Inflammatory macrophage treated with lipopolysaccharide for 1 hour (primary cell): ENCODE measurements around the gene PTPN20.

Source experiments
- DNase-seq, 2 donors: peaks; one replicate each; pipeline ENCODE4 v3.0.0-alpha.2; 2020 to 2022

PTPN20 gene

GRCh38 chr10:47035819-47036337, 124.7 kb downstream of the PTPN20 start:
- no peak for DNase-seq

GRCh38 chr10:47036771-47037170, 125.5 kb downstream of the PTPN20 start:
- DNase-seq = no peak

DNA sequence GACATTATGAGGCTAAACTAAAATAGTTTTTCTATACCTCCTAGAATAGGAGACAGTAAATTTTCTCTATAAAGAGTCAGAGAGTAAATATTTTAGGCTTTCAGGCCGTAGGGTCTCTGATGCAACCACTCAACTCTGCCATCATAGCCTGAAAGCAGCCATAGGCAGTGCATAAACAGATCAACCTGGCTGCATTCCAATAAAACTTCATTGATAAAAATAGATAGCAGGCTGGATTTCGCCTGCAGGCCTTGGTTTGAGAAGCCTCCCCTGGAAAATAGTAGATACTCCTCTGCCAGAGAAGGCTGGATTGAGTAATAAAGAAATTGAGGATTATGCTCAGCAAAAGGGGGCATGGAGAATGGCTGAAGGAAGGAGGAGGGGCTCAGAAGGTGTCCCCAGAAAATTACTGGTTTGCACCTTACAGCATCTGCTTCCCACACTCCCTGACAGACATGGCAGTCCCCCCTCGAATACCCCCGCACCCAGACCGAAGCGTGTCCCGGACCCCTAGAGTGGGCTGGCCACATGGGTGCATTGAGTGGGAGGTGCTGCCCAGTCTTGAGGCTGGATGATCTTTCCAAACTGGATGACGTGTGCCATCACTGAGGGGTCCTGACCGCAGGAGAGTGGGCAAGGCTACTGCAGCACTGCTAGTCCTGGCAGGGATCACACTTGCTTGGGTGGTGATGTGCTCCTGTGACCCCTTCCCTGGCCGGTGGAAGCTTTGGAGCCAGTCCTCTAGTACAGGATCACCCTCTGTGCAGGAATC, 126.6 kb downstream of the PTPN20 start:
- DNase-seq = no peak

- no peak for DNase-seq
Measured at GRCh38 chr10:47038881-47039561, 127.8 kb downstream of the PTPN20 start.

DNA sequence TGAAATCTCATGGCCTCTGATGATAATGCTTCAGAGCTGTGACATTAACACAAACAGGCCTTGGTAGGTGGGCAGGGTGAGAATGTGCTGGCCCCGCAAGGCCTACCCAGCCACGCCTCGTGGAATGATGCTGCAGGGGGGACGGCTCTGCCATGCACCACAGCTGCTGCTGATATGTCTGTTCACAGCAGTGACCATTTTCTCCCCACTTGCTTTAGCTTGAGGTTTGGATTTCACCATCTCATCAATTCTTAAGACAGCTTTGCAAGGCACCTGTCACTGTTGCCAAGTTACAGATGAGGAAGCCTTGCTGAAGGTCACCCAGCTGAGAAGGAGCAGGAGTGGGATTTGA, 128.3 kb downstream of the PTPN20 start:
- DNase-seq = no peak

- no peak for DNase-seq
Measured at GRCh38 chr10:47040041-47040491, 128.8 kb downstream of the PTPN20 start.

- no peak for DNase-seq
Measured at GRCh38 chr10:47040681-47041080, 129.5 kb downstream of the PTPN20 start.

DNA sequence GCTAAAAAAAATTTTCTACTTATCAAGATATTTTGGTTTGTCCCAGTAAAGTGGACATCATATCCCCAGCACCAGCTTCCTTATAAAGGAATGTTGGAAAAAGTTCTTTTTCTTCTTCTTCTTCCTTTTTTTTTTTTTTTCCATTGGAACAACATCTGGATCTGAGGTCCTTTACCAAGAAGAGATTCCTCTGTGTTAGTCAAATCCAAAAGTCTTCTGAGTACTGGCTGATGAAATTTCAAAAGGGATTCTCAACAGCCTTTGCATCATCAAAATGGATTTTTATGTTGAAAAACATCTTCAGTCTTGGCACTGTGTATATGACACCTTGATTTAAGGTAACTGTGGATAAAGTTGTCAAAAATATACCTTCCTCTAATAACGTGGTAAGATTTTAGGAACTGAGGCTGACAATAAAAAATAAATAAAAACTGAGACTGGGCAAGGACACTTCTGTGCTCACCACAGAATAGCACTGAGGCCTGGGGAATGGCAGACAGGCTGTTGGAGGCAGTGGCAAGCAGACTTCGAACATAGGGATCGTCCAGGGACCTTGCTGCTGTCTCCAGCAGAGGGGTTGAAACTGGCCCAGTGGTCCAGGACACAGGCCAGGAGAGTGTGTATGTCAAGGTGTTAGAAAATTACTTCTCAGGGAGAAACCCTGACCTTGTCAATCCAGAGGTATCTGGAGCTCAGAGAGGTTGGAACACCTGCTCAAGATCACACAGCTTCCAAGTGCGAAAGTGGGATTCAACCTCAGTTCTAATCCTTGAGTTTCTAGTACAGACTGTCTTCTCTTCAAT, 130.4 kb downstream of the PTPN20 start:
- no peak for DNase-seq

- no peak for DNase-seq
Measured at GRCh38 chr10:47042199-47042473, 130.9 kb downstream of the PTPN20 start.

- no peak for DNase-seq
Measured at GRCh38 chr10:47042780-47043750, 131.8 kb downstream of the PTPN20 start.

DNA sequence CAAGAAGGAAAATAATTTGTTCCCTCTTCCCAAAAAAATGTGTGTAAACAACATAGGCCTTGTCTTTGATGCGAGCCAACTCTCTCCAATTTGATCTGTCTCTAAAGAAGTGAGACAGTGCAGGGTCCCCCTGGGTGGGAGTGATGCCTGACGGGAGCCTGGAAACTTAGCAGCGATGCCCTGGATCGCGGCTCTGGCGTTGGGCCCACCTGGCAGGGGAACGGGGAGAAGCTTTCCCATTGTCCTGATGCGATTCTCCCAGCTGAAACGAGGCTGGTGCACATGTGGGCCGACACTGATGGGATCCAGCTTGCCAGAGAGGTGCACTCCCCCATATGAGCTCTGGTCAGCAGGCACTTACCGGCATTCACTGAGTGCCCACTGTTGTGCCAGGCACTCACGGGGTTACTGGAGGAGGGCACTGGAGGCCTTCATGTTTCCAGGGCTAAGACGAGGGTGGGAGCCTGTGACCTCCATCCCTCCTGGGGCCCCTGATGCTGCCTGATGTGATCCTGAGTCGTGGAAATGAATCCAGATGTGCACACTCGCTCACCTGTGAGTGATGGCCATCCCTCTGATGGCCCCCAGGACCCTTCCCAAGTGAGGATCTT, 132.8 kb downstream of the PTPN20 start:
- no peak for DNase-seq

GRCh38 chr10:47044741-47045140, 133.5 kb downstream of the PTPN20 start:
- DNase-seq = no peak

- no peak for DNase-seq
Measured at GRCh38 chr10:47045331-47045861, 134.2 kb downstream of the PTPN20 start.

DNA sequence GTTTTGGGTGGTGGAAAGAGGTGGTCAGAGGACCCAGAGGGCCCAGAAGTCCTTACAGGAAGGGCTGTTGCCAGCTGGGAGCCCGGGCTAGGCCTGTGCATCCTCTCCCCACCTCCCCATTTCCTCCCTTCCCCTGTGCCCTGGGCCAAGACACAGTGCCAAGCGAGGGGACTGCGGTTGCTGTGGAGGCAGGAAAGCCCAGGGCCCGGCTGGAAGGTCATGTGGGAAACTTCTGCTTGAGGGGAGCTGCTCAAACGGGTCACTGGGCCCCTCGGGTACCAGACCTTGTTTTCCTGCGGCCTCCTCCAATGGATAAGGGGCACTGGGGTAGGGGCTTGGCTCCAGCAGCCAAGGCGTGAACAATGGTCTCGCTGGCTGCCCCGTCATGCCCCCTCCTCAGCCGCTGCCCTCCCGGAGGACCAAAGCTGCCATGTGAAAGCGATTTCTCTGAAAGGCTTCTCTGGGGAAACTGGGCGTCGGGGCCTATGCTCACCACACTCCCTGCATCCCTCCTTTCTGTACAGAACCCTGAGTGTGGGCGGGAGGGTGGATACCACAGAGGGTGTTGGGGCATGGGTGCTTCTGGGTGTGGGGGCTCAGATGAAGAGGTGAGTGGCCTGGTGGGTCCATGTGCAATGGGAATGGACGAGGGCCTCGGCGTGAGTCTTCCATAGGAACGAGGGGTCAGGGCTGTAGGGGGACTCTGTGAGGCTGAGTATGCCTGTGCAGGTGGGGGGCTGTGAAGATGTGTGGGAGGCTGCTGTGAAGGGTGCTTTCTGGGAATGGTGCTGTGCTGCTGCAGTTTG, 135.3 kb downstream of the PTPN20 start:
- no peak for DNase-seq

GRCh38 chr10:47047127-47047504, 135.9 kb downstream of the PTPN20 start:
- DNase-seq = no peak

DNA sequence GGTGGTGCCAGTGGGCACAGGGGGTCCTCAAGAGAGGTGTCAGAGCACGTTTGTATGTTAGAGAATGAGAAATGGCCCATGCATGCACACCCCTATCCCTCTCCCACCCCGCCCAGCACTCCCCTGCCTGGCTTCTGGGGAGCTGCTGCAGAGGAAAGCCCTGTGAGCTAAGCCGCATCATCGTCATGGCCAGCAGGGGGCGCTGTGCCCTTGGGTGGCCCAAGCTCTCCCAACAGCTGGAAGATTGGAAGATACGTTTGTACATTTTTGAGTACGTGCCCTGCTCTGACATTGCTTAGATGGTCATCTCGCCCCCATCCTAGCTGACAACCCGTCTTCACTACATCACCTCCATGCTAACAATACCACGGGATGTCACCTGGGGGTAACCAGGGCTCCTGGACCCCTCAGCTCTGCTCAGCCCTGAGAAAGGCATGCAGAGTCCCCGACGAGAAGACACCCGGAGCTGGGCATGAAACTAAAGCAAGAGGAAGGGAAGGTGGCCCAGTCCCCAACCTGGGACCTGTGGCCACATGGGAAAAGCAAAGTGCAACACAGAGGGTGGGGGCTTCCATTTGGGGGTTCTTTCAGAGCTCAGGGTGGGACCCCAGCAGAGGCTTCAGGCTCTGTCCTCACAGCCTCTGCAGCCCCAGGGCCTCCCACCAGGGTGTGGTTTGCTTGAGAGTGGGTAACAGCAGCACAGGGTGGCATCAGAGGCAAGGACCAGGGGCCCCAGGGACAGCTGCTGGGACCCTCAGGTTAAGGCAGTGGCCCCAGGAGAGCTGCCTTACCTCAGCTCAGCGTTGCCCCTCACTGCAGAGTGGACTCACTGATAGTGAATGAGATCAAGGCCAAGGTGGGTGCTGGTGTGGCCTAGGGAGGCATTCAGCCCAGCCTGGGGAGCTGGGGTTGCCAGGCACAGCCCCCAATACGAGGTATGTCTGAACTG, 136.6 kb downstream of the PTPN20 start:
- DNase-seq = peak; percentile 29 to 90

- peak; percentile 9 to 11 for DNase-seq
Measured at GRCh38 chr10:47048526-47048905, 137.3 kb downstream of the PTPN20 start.

DNA sequence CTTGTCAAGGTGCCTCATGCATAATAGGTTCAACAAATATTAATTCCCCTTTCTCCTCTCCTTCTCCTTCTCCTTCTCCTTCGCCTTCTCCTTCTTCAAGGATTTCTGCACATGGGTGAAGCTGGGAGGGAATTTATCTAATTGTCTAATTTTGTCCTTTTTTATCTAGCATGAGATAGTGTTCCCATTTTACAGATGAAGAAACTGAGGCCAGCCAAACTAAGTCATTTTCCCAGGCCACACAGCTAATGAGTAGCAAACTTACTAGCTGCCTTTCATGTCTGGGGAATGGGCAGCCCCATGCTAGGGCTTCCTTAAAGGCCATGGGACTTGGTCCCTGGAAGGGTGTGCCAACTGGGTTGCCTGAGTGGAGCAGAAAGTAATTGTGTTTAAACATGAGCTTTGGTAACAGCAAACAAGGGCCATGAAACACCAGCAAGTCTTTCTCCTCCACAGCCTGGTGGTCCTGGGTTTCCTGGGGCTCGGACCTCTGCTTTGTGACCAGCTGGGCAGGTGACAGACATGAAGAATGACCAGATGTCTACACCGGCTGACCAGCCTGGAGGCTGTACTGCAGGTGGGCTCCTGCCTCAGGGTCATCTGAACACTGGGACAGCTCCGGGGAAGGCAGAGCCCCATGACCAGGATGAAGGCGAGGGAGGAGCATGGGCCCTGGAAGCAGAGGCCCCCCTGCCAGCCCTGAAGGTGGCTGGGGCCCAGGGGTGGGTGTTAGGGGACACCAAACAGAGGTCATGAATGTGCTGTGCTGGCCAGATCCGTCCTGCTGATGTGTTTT, 138.0 kb downstream of the PTPN20 start:
- no peak for DNase-seq

GRCh38 chr10:47049906-47050305, 138.7 kb downstream of the PTPN20 start:
- DNase-seq = no peak
